IMR-90 (cell line): ENCODE results near the gene CDX1. TPM values are rescaled to one million over a fixed set of nuclear protein-coding genes. Genes with fewer than 3 reads are reported as not detected.

Experiments
- ATAC-seq: fragments of 200-7000 bp; cut with Tn5 transposase; 2 replicates; pipeline ENCODE4 v1.9.1; 2020; ENCODE audit warnings: low read depth, mild to moderate bottlenecking, moderate library complexity
- BruUV-seq: library from RNA; stranded (reverse); fragments of 400-500 nt; replicated peaks from 2 replicates; lab custom pipeline; 2021; lab: Mats Ljungman, UMichigan
- CTCF ChIA-PET: fragments of 300-600 bp; formaldehyde crosslinking; extraction: SDS; loops from one replicate; lab custom pipeline; 2021; ENCODE audit warnings: antibody characterized with exemption; lab: Yijun Ruan, JAX
- POLR2A ChIA-PET: fragments of 300-600 bp; sonication (Branson Sonifier 250); formaldehyde crosslinking; loops from one replicate; lab custom pipeline; 2022; ENCODE audit warnings: antibody characterized with exemption; ENCODE audit not compliant: unreplicated experiment; lab: Charles Lee
- DNase-seq: peaks from one replicate; pipeline ENCODE4 v3.0.0; 2013
- H2AFZ ChIP-seq: replicated peaks from 2 replicates; pipeline ENCODE3; 2013; ENCODE audit warnings: low read length, mild to moderate bottlenecking; ENCODE audit not compliant: poor library complexity
- H2AK5ac ChIP-seq: 2 replicates; pipeline ENCODE4 v1.6.1; 2013; ENCODE audit warnings: low read depth, low read length, inconsistent platforms
- H2AK9ac ChIP-seq: replicated peaks from 2 replicates; pipeline ENCODE3; 2013; ENCODE audit warnings: mild to moderate bottlenecking, low read depth, low read length, moderate library complexity; ENCODE audit not compliant: poor library complexity
- H2BK120ac ChIP-seq: 2 replicates; pipeline ENCODE4 v1.6.1; 2013; ENCODE audit warnings: low read depth, low read length, inconsistent platforms
- H2BK15ac ChIP-seq: 3 replicates; pipeline ENCODE4 v1.6.1; 2013; ENCODE audit warnings: low read depth, low read length, inconsistent platforms
- H2BK20ac ChIP-seq: 2 replicates; pipeline ENCODE4 v1.6.1; 2013; ENCODE audit warnings: low read depth, mild to moderate bottlenecking, inconsistent platforms, low read length, moderate library complexity
- H2BK5ac ChIP-seq: 2 replicates; pipeline ENCODE4 v1.6.1; 2013; ENCODE audit warnings: mild to moderate bottlenecking, low read depth, low read length, inconsistent platforms; ENCODE audit not compliant: poor library complexity, severe bottlenecking
- H3K14ac ChIP-seq: replicated peaks from 2 replicates; pipeline ENCODE4 v1.6.1; 2013; ENCODE audit warnings: low read depth, low read length, inconsistent platforms
- H3K18ac ChIP-seq: 2 replicates; pipeline ENCODE4 v1.6.1; 2013; ENCODE audit warnings: low read depth, low read length, control low read depth
- H3K23ac ChIP-seq: 2 replicates; pipeline ENCODE4 v1.6.1; 2013; ENCODE audit warnings: low read depth, low read length, inconsistent platforms
- H3K27ac ChIP-seq: 2 replicates; pipeline ENCODE4 v1.5.1; 2013; ENCODE audit warnings: mild to moderate bottlenecking, control low read depth, low read length; ENCODE audit not compliant: insufficient read depth
- H3K27me3 ChIP-seq: 2 replicates; pipeline ENCODE4 v1.6.1; 2013; ENCODE audit warnings: low read length; ENCODE audit not compliant: control insufficient read depth, insufficient read depth
- H3K36me3 ChIP-seq: 2 replicates; pipeline ENCODE4 v1.6.1; 2013; ENCODE audit warnings: low read length, mixed read lengths; ENCODE audit not compliant: control insufficient read depth, insufficient read depth
- H3K4ac ChIP-seq: 2 replicates; pipeline ENCODE4 v1.6.1; 2013; ENCODE audit warnings: low read depth, low read length, inconsistent platforms
- H3K4me1 ChIP-seq: 2 replicates; pipeline ENCODE4 v1.6.1; 2013; ENCODE audit warnings: low read length, mixed read lengths; ENCODE audit not compliant: control insufficient read depth, insufficient read depth
- H3K4me2 ChIP-seq: 2 replicates; pipeline ENCODE4 v1.6.1; 2013; ENCODE audit warnings: low read depth, mild to moderate bottlenecking, control low read depth, low read length, moderate library complexity
- H3K4me3 ChIP-seq: 2 replicates; pipeline ENCODE4 v1.5.1; 2013; ENCODE audit warnings: low read depth, mild to moderate bottlenecking, control low read depth, low read length, moderate library complexity; ENCODE audit not compliant: insufficient read depth
- H3K56ac ChIP-seq: 2 replicates; pipeline ENCODE4 v1.6.1; 2013; ENCODE audit warnings: low read length, inconsistent platforms; ENCODE audit not compliant: insufficient read depth; ENCODE audit errors: extremely low read depth
- H3K79me1 ChIP-seq, 2 experiments: 2 replicates each; pipeline ENCODE4 v1.6.1; 2013; ENCODE audit warnings: low read length in 2 of 2, inconsistent platforms in 1 of 2, low read depth in 1 of 2
- H3K9ac ChIP-seq: 2 replicates; pipeline ENCODE4 v1.6.1; 2013; ENCODE audit warnings: low read depth, low read length, control low read depth
- H3K9me1 ChIP-seq: 2 replicates; pipeline ENCODE4 v1.6.1; 2013; ENCODE audit warnings: low read length, inconsistent platforms; ENCODE audit not compliant: insufficient read depth
- H3K9me3 ChIP-seq: 2 replicates; pipeline ENCODE4 v1.6.1; 2013; ENCODE audit warnings: low read length; ENCODE audit not compliant: control insufficient read depth, insufficient read depth
- H4K20me1 ChIP-seq: 2 replicates; pipeline ENCODE4 v1.6.1; 2013; ENCODE audit warnings: low read length, inconsistent platforms; ENCODE audit not compliant: insufficient read depth
- H4K5ac ChIP-seq: 2 replicates; pipeline ENCODE4 v1.6.1; 2013; ENCODE audit warnings: mild to moderate bottlenecking, low read depth, low read length, control low read depth
- H4K8ac ChIP-seq, 2 experiments: 2 replicates each; pipeline ENCODE4 v1.6.1; 2013; ENCODE audit warnings: low read depth in 2 of 2, low read length in 2 of 2, control low read depth in 1 of 2, inconsistent platforms in 1 of 2
- H4K91ac ChIP-seq: 2 replicates; pipeline ENCODE4 v1.6.1; 2013; ENCODE audit warnings: low read depth, low read length, inconsistent platforms; ENCODE audit not compliant: insufficient read depth
- BHLHE40 ChIP-seq: fragments of 150-350 bp; IDR thresholded peaks from 2 replicates; pipeline ENCODE4 v1.6.1; 2016; ENCODE audit warnings: mild to moderate bottlenecking, low read depth, low read length
- CEBPB ChIP-seq: IDR thresholded peaks from 2 replicates; pipeline ENCODE4 v1.6.1; 2012; ENCODE audit warnings: low read depth, low read length, improper control_type of control experiment
- CHD1 ChIP-seq: IDR thresholded peaks from 2 replicates; pipeline ENCODE4 v1.6.1; 2012; ENCODE audit warnings: low read depth, low read length, improper control_type of control experiment
- FOS ChIP-seq: fragments of 150-350 bp; IDR thresholded peaks from 2 replicates; pipeline ENCODE4 v1.6.1; 2016; ENCODE audit warnings: low read depth, low read length
- MAFK ChIP-seq: IDR thresholded peaks from 2 replicates; pipeline ENCODE4 v1.6.1; 2012; ENCODE audit warnings: low read depth, low read length, improper control_type of control experiment
- MAZ ChIP-seq: IDR thresholded peaks from 2 replicates; pipeline ENCODE4 v1.6.1; 2012; ENCODE audit warnings: low read depth, mild to moderate bottlenecking, low read length, improper control_type of control experiment, moderate library complexity, borderline replicate concordance
- MXI1 ChIP-seq: IDR thresholded peaks from 2 replicates; pipeline ENCODE4 v1.6.1; 2012; ENCODE audit warnings: low read depth, mild to moderate bottlenecking, low read length, moderate library complexity, borderline replicate concordance
- NFE2L2 ChIP-seq: fragments of 150-350 bp; IDR thresholded peaks from 2 replicates; pipeline ENCODE4 v1.6.1; 2016; ENCODE audit warnings: low read depth, mild to moderate bottlenecking, low read length
- POLR2A ChIP-seq: IDR thresholded peaks from 2 replicates; pipeline ENCODE4 v1.6.1; 2012; ENCODE audit warnings: mild to moderate bottlenecking, low read depth, low read length
- RAD21 ChIP-seq: IDR thresholded peaks from 2 replicates; pipeline ENCODE4 v1.6.1; 2012; ENCODE audit warnings: low read length, improper control_type of control experiment
- RCOR1 ChIP-seq: IDR thresholded peaks from 2 replicates; pipeline ENCODE4 v1.6.1; 2012; ENCODE audit warnings: mild to moderate bottlenecking, low read length, improper control_type of control experiment; ENCODE audit not compliant: insufficient replicate concordance
- RFX5 ChIP-seq: IDR thresholded peaks from 2 replicates; pipeline ENCODE4 v1.8.0; 2012; ENCODE audit warnings: low read depth, mild to moderate bottlenecking, low read length, moderate library complexity
- SMC3 ChIP-seq: fragments of 150-350 bp; IDR thresholded peaks from 2 replicates; pipeline ENCODE4 v1.6.1; 2016; ENCODE audit warnings: low read depth, mild to moderate bottlenecking, antibody characterized with exemption, low read length, moderate library complexity
- USF2 ChIP-seq: fragments of 150-350 bp; IDR thresholded peaks from 2 replicates; pipeline ENCODE4 v1.6.1; 2017; ENCODE audit warnings: mild to moderate bottlenecking, antibody characterized with exemption, low read length, low read depth
- WGBS, 2 experiments: methylation state at CpG; one replicate each; pipeline versions ENCODE4 v1.1.5 to v1.1.7; 2013; ENCODE audit warnings: missing lambda C conversion rate in 2 of 2; ENCODE audit not compliant: insufficient read length in 1 of 2; ENCODE audit errors: extremely low coverage in 2 of 2; 5-methylcytosine and 5-hydroxymethylcytosine counted together
- dilution Hi-C: fragments of 300-500 bp; cut with HindIII; formaldehyde crosslinking; loops from one replicate; pipeline ENCODE4 v1.14.3; 2018; ENCODE audit warnings: low sequenced_read_pairs; ENCODE audit not compliant: unreplicated experiment
- in situ Hi-C: fragments of 300-500 bp; cut with MboI; formaldehyde crosslinking; loops from 3 replicates; pipeline ENCODE4 v1.14.3; 2019; ENCODE audit warnings: low sequenced_read_pairs, inconsistent platforms, mixed read lengths
- intact Hi-C: fragments of 100-400 bp; cut with micrococcal nuclease; formaldehyde crosslinking; loops from 2 replicates; pipeline ENCODE4 v1.10.0; 2022
- polyA plus RNA-seq, 3 experiments: library from polyadenylated mRNA; depleted of rRNA; stranded (reverse); fragments of >200 nt; gene quantifications; 2 replicates each; pipeline ENCODE4 v1.2.3, GENCODE V29; 2012; ENCODE audit warnings: low replicate concordance in 1 of 3
- total RNA-seq: library from RNA; depleted of rRNA; stranded (reverse); fragments of >200 nt; gene quantifications from 2 replicates; pipeline ENCODE4 v1.2.3, GENCODE V29; 2012
- TF ChIP-seq, protein P1 (sequence below): conservative IDR thresholded peaks from 2 replicates; pipeline ENCODE4 v1.5.1; 2012; ENCODE audit warnings: mild to moderate bottlenecking, low read depth, low read length, improper control_type of control experiment

The CDX1 gene
- total and polyA plus RNA-seq, 2 of the 4 experiments (the other 2 are of a cell fraction) = 0.18 to 0.24 TPM

DNA sequence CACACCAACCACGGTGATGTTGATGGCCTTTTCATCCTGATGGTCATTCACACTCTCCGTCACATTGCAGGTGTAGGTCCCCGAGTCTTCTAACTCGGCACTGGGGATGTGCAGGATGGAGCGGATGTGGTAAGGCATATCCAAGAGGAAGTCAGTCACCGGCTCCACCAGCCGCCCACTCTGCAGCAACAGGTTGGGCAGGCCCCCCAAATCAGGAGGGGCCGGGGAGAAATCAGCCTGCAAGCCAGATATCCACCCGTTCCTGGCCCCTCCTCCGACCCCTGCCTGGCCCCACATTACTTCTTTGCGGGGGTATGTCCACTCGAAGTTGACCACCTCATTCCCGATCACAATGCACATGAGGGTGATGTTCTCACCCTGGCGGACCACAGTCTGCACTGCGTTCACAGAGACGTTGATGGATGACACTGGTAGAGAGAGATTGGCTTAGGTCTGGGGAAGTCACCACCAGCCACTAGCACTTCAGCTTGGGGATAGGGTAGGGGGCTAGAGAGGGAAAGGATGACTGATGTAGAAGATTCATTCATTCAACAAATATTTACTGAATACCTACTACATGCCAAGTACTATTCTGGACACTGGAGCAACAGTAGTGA lies 32.9 kb upstream of the CDX1 start (continued):
- TF ChIP-seq CEBPB = no peak

- no peak overlapping the region for H3K18ac ChIP-seq
- peaks cover 76% of the 10 kb centered on the region for H3K36me3 ChIP-seq
- H2BK120ac ChIP-seq = peak overlapping the region; percentile 99
- H3K56ac ChIP-seq = 0 out of 2 replicates have a peak overlapping the region, but pooled peaks have one; percentile 10
- H2BK20ac ChIP-seq = peak overlapping the region; percentile 54
- no TSS peak for BruUV-seq
- DNase-seq (no peak), ATAC-seq (no peak)
- H3K23ac ChIP-seq = peak overlapping the region; percentile 74
- H3K27ac ChIP-seq = peak overlapping the region; percentile 98; the same call in 1 of the 2 replicates
- H3K14ac ChIP-seq = peak overlapping the region; percentile 48; the same call in 1 of the 2 replicates
- intact Hi-C loops (no loop called here), dilution Hi-C loops (no loop called here), in situ Hi-C loops (no loop called here)
- peak overlapping the region; percentile 98 for H2BK5ac ChIP-seq
- no peak overlapping the region; the same call in 1 of the 2 replicates for H4K5ac ChIP-seq
- H2AK9ac ChIP-seq = peak overlapping the region; percentile 10
- H4K8ac ChIP-seq = peak overlapping the region; percentile 25 to 79; a peak in 2 of 4 replicates
- H3K27me3 ChIP-seq = no peaks in the 10 kb centered on the region
- no peaks in the 10 kb centered on the region for H4K20me1 ChIP-seq
- ChIA-PET CTCF (no interaction called here), POLR2A (interaction anchor here (0.6 kb wide), 2 partner anchors 69 to 95 kb away, joined by 3 read pairs; no protein-coding TSS in a partner anchor)
- peak overlapping the region; percentile 100 for H2AK5ac ChIP-seq
- peaks cover 62% of the 10 kb centered on the region for H3K4me1 ChIP-seq
- H3K79me1 ChIP-seq = peaks cover 41 to 92% of the 10 kb centered on the region in 2 experiments
- peak overlapping the region; percentile 100 for H4K91ac ChIP-seq
- peak overlapping the region; percentile 100 for H3K4ac ChIP-seq
- no peak overlapping the region for H3K4me2 ChIP-seq
- no peak overlapping the region for H2AFZ ChIP-seq
- H3K9me1 ChIP-seq = peaks cover 33% of the 10 kb centered on the region
- peak overlapping the region; percentile 11; the same call in 1 of the 2 replicates for H3K9ac ChIP-seq
- WGBS, 2 experiments = no CpG with 5 or more reads among the region's 7 CpGs
- no peaks in the 10 kb centered on the region for H3K9me3 ChIP-seq
- peak overlapping the region; percentile 79; the same call in 2 of the 3 replicates for H2BK15ac ChIP-seq
- no peak overlapping the region for H3K4me3 ChIP-seq
- TF ChIP-seq MXI1 = no peak
- TF ChIP-seq SMC3 = no peak
- TF ChIP-seq RCOR1 = no peak
- TF ChIP-seq, protein P1, sequence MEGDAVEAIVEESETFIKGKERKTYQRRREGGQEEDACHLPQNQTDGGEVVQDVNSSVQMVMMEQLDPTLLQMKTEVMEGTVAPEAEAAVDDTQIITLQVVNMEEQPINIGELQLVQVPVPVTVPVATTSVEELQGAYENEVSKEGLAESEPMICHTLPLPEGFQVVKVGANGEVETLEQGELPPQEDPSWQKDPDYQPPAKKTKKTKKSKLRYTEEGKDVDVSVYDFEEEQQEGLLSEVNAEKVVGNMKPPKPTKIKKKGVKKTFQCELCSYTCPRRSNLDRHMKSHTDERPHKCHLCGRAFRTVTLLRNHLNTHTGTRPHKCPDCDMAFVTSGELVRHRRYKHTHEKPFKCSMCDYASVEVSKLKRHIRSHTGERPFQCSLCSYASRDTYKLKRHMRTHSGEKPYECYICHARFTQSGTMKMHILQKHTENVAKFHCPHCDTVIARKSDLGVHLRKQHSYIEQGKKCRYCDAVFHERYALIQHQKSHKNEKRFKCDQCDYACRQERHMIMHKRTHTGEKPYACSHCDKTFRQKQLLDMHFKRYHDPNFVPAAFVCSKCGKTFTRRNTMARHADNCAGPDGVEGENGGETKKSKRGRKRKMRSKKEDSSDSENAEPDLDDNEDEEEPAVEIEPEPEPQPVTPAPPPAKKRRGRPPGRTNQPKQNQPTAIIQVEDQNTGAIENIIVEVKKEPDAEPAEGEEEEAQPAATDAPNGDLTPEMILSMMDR = no peak
- no peak for TF ChIP-seq RFX5
- no peak for TF ChIP-seq POLR2A
- TF ChIP-seq NFE2L2 = no peak
- no peak for TF ChIP-seq CEBPB
- no peak for TF ChIP-seq BHLHE40
- no peak for TF ChIP-seq CHD1
- no peak for TF ChIP-seq USF2
- TF ChIP-seq MAFK = no peak
- TF ChIP-seq RAD21 = no peak
- TF ChIP-seq MAZ = no peak
- no peak for TF ChIP-seq FOS
Observed at GRCh38 chr5:150134198-150134588, 32.4 kb upstream of the CDX1 start.
